PC-9 (cell line): ENCODE data around the gene ATP11A.

ENCODE experiments used
- CTCF ChIP-seq: fragments of 200-600 bp; sonication (generic); conservative IDR thresholded peaks from 2 replicates; pipeline ENCODE4 v1.6.1; 2017; ENCODE audit warnings: mixed run types, antibody characterized with exemption, mild to moderate bottlenecking, moderate library complexity
- EZH2 ChIP-seq: fragments of 200-600 bp; sonication (generic); IDR thresholded peaks from 2 replicates; pipeline ENCODE4 v1.8.0; 2017; ENCODE audit warnings: antibody characterized with exemption, low read depth

- TF ChIP-seq CTCF, result no peak
- TF ChIP-seq EZH2, result no peak
Measured at GRCh38 chr13:112762690-112763080, 72.8 kb downstream of the ATP11A start.
